Left ventricle myocardium inferior (tissue), 1 donor: Measurements from ENCODE around the gene TCF12. TPM values are rescaled to one million over a fixed set of nuclear protein-coding genes. Genes with fewer than 3 reads are reported as not detected.
"Not testable (repeated sequence)": the region's sequence is repeated elsewhere in the genome, so short reads cannot be mapped to it uniquely, and the experiment has no call there.

Experiments
- DNase-seq: peaks from one replicate; pipeline ENCODE4 v3.0.0-alpha.2; 2020
- H3K27ac ChIP-seq: fragments of 200-600 bp; replicated peaks from 2 replicates; pipeline ENCODE4 v1.8.0; 2021
- H3K27me3 ChIP-seq: fragments of 200-600 bp; 2 replicates; pipeline ENCODE4 v1.8.0; 2021; ENCODE audit warnings: low read depth
- H3K36me3 ChIP-seq: fragments of 200-600 bp; 2 replicates; pipeline ENCODE4 v1.8.0; 2021
- H3K4me1 ChIP-seq: fragments of 200-600 bp; 2 replicates; pipeline ENCODE4 v1.8.0; 2021
- H3K4me3 ChIP-seq: fragments of 200-600 bp; 2 replicates; pipeline ENCODE4 v1.8.0; 2021; ENCODE audit warnings: mild to moderate bottlenecking, moderate library complexity
- H3K9me3 ChIP-seq: fragments of 200-600 bp; replicated peaks from 2 replicates; pipeline ENCODE4 v1.8.0; 2021
- intact Hi-C: fragments of 100-400 bp; cut with micrococcal nuclease; formaldehyde crosslinking; loops from one replicate; pipeline ENCODE4 v1.11.0; 2022
- total RNA-seq: library from RNA; stranded (reverse); fragmentation: NEBNext Ultra II Directional; extraction: Animal tissue kit (Norgen Biotek cat#: 25700); gene quantifications from one replicate; pipeline ENCODE4 v1.2.1, GENCODE V29; 2021
- TF ChIP-seq, protein P1 (sequence below): fragments of 200-600 bp; IDR thresholded peaks from 2 replicates; pipeline ENCODE4 v1.8.0; 2021; ENCODE audit warnings: antibody characterized with exemption, mild to moderate bottlenecking, borderline replicate concordance
- donor health status: DM: no; HTN: yes; CAD: no; lungs with severe emphysema.

Gene TCF12
- total RNA-seq, 1 donor from 2014 or later, result 52.1 TPM

DNA sequence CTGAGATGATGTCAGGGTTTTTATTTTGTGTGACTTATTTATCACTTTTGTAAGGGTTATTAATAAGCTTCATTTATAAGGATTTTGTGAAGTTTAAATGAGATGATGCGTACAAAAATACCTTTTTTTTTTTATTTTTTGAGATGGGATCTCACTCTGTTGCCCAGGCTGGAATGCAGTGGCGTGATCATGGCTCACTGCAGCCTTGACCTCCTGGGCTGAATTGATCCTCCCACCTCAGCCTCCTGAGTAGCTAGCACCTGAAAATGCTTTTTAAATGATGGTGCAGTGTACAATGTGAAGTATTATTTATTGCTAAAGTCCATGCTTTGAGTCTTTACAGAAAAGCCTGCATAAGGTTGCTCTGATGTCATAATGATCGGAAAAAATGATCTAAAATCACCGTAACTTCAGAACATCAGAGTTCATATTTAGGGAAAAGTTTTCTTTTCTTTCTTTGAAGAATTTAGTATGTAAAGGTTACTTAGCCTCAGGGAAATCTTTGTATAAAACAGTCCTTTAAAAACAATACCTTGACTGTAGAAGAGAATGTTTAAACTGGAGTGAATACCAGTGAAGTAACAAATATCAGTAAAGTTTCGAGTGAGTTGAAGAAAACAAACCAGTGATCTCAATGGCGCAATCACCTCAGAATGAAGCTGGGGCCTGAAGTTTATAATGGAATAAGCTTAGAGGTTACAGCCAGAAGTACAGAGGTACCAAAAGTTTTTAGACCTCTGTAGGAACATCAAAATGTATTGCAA is 29.7 kb downstream of the TCF12 start:
- Histone ChIP-seq H3K27ac (no peak overlapping the region), H3K27me3 (no peaks in the 10 kb centered on the region), H3K4me1 (peaks cover 38% of the 10 kb centered on the region), H3K36me3 (peaks cover 9% of the 10 kb centered on the region), H3K4me3 (no peak overlapping the region), H3K9me3 (peaks cover 19% of the 10 kb centered on the region)
- no peak for DNase-seq
- TF ChIP-seq, protein P1, sequence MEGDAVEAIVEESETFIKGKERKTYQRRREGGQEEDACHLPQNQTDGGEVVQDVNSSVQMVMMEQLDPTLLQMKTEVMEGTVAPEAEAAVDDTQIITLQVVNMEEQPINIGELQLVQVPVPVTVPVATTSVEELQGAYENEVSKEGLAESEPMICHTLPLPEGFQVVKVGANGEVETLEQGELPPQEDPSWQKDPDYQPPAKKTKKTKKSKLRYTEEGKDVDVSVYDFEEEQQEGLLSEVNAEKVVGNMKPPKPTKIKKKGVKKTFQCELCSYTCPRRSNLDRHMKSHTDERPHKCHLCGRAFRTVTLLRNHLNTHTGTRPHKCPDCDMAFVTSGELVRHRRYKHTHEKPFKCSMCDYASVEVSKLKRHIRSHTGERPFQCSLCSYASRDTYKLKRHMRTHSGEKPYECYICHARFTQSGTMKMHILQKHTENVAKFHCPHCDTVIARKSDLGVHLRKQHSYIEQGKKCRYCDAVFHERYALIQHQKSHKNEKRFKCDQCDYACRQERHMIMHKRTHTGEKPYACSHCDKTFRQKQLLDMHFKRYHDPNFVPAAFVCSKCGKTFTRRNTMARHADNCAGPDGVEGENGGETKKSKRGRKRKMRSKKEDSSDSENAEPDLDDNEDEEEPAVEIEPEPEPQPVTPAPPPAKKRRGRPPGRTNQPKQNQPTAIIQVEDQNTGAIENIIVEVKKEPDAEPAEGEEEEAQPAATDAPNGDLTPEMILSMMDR, result no peak
- intact Hi-C loops, result no loop called here

- H3K36me3 ChIP-seq, result peaks cover 9% of the 10 kb centered on the region
- no peak for DNase-seq
- no peak overlapping the region for H3K27ac ChIP-seq
- H3K27me3 ChIP-seq, result no peaks in the 10 kb centered on the region
- intact Hi-C loops, result no loop called here
- no peak overlapping the region for H3K4me3 ChIP-seq
- peaks cover 19% of the 10 kb centered on the region for H3K9me3 ChIP-seq
- peaks cover 32% of the 10 kb centered on the region for H3K4me1 ChIP-seq
- TF ChIP-seq, protein P1, result no peak
Measured at GRCh38 chr15:56948764-56949101, 30.3 kb downstream of the TCF12 start.

DNA sequence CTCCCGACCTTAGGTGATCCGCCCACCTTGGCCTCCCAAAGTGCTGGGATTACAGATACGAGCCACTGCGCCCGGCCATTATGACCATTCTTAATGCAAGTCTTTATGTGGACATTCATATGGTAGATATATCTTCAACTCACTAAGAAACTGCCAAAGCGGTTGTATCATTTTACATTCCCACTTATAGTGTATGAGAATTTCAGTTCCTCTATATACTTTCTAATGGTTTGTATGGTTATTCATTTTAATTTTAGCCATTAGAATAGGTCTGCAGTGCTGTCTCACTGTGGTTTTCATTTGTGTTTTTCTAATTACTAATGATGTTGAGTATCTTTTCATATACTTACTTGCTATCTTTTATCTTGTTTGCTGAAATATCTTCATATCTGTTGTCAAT is 32.5 kb downstream of the TCF12 start:
- Histone ChIP-seq H3K27me3 (no peaks in the 10 kb centered on the region), H3K4me1 (peaks cover 23% of the 10 kb centered on the region), H3K27ac (no peak overlapping the region), H3K4me3 (no peak overlapping the region), H3K9me3 (peaks cover 28% of the 10 kb centered on the region), H3K36me3 (peaks cover 4% of the 10 kb centered on the region)
- intact Hi-C loops, result no loop called here
- TF ChIP-seq, protein P1, result no peak
- DNase-seq, result no peak

DNA sequence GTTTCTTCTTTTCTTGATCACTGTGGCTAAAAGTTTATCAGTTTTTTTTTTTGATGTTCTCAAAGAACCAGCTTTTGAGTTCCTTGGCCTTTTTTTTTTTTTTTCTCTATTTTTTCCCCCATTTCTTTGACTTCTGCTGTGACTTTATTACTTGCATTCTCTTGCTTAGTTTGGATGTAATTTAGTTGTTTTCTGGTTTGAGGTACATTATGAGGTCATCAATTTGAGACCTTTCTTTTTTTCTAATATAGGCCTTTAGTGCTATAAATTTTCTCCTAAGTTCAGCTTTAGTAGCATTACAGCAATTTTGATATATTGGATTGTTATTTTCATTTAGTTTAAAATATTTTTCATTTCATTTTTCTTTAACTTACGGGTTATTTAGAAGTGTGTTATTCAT is 35.3 kb downstream of the TCF12 start:
- TF ChIP-seq, protein P1, result no peak
- Histone ChIP-seq H3K9me3 (peaks cover 35% of the 10 kb centered on the region), H3K4me3 (no peak overlapping the region), H3K27me3 (no peaks in the 10 kb centered on the region), H3K27ac (no peak overlapping the region), H3K36me3 (no peaks in the 10 kb centered on the region), H3K4me1 (peaks cover 30% of the 10 kb centered on the region)
- intact Hi-C loops, result no loop called here
- DNase-seq, result no peak

- not testable (repeated sequence) for H3K27me3 ChIP-seq
Measured at GRCh38 chr15:56955011-56955410, 36.6 kb downstream of the TCF12 start.

GRCh38 chr15:56956538-56956937 is 38.1 kb downstream of the TCF12 start:
- H3K36me3 ChIP-seq, result no peaks in the 10 kb centered on the region
- intact Hi-C loops, result no loop called here

More at GRCh38 chr15:56955011-56955410, 36.6 kb downstream of the TCF12 start:
- H3K36me3 ChIP-seq, H3K27ac ChIP-seq, intact Hi-C loops, H3K4me3 ChIP-seq, DNase-seq: not testable (repeated sequence)
- Histone ChIP-seq H3K4me1 (peaks cover 22% of the 10 kb centered on the region), H3K9me3 (peaks cover 35% of the 10 kb centered on the region)

More at GRCh38 chr15:56956538-56956937, 38.1 kb downstream of the TCF12 start:
- no peak for DNase-seq
- Histone ChIP-seq H3K4me1 (peaks cover 21% of the 10 kb centered on the region), H3K9me3 (peaks cover 35% of the 10 kb centered on the region), H3K27me3 (no peaks in the 10 kb centered on the region), H3K4me3 (no peak overlapping the region), H3K27ac (no peak overlapping the region)
- TF ChIP-seq, protein P1, result no peak
